OCI-LY3 (cell line): ENCODE data around the gene FXYD4.

Experiments used
- H2AFZ ChIP-seq: fragments of 200-600, 300-600 bp; shearing (Covaris generic); 2 replicates; pipeline ENCODE4 v1.6.0; 2014; ENCODE audit warnings: antibody characterized with exemption, low read depth, low read length
- H3K27ac ChIP-seq: fragments of 200-600, 300-600 bp; sonication (generic); 2 replicates; pipeline ENCODE4 v1.5.1; 2014; ENCODE audit warnings: mild to moderate bottlenecking, low read length, moderate library complexity, mixed read lengths
- H3K27me3 ChIP-seq: fragments of 200-600, 300-600 bp; sonication (generic); 2 replicates; pipeline ENCODE4 v1.6.1; 2014; ENCODE audit warnings: low read depth, low read length, mixed read lengths
- H3K36me3 ChIP-seq: fragments of 200-600, 300-600 bp; sonication (generic); replicated peaks from 2 replicates; pipeline ENCODE3; 2014; ENCODE audit warnings: low read depth, low read length, mixed read lengths
- H3K4me1 ChIP-seq: fragments of 300-600, 200-600 bp; sonication (generic); 2 replicates; pipeline ENCODE4 v1.6.1; 2014; ENCODE audit warnings: low read length, mixed read lengths
- H3K4me2 ChIP-seq: fragments of 200-600, 300-600 bp; sonication (generic); 2 replicates; pipeline ENCODE4 v1.6.1; 2014; ENCODE audit warnings: low read length, mixed read lengths
- H3K4me3 ChIP-seq: fragments of 300-600, 200-600 bp; sonication (generic); 2 replicates; pipeline ENCODE4 v1.5.1; 2014; ENCODE audit warnings: antibody characterized with exemption, mild to moderate bottlenecking, low read length, moderate library complexity
- H3K79me2 ChIP-seq: fragments of 300-600, 200-600 bp; shearing (Covaris generic); 2 replicates; pipeline ENCODE4 v1.6.1; 2014; ENCODE audit warnings: mild to moderate bottlenecking, low read length, mixed read lengths
- H3K9ac ChIP-seq: fragments of 300-600, 200-600 bp; shearing (Covaris generic); 2 replicates; pipeline ENCODE4 v1.6.0; 2014; ENCODE audit warnings: mild to moderate bottlenecking, low read length, moderate library complexity
- H3K9me3 ChIP-seq: fragments of 200-600, 300-600 bp; shearing (Covaris generic); 2 replicates; pipeline ENCODE4 v1.6.1; 2014; ENCODE audit warnings: low read length, mixed read lengths; ENCODE audit not compliant: insufficient read depth
- H4K20me1 ChIP-seq: fragments of 200-600, 300-600 bp; sonication (generic); 2 replicates; pipeline ENCODE4 v1.6.1; 2016; ENCODE audit warnings: low read length, mixed read lengths; ENCODE audit not compliant: insufficient read depth
- EZH2phosphoT487 ChIP-seq: fragments of 200-600 bp; shearing (Covaris generic); IDR thresholded peaks from 2 replicates; pipeline ENCODE4 v1.6.1; 2018; ENCODE audit warnings: antibody characterized with exemption, mixed run types, low read depth
- TF ChIP-seq, protein P1 (sequence below): fragments of 200-600, 300-600 bp; sonication (generic); IDR thresholded peaks from 2 replicates; pipeline ENCODE4 v1.5.1; 2014; ENCODE audit warnings: antibody characterized with exemption, low read length, low read depth

Gene FXYD4

DNA sequence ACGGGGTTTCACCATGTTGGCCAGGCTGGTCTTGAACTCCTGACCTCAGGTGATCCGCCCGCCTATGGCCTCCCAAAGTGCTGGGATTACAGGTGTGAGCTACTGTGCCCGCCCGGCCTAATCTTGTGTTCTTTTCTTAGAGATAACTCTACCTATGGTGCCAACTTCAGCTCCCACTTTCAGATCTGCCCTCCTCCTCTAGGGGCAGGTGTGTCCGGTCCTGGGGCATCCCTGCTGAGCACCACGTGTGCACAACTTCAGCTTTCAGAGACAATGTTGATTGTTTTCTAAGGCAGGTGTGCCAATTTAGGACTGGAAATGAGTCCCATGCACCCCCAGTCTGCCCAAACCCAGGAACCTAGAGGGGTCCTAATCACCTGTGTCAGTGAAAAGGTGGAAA, 18.5 kb upstream of the FXYD4 start:
- H2AFZ ChIP-seq: no peak overlapping the region

DNA sequence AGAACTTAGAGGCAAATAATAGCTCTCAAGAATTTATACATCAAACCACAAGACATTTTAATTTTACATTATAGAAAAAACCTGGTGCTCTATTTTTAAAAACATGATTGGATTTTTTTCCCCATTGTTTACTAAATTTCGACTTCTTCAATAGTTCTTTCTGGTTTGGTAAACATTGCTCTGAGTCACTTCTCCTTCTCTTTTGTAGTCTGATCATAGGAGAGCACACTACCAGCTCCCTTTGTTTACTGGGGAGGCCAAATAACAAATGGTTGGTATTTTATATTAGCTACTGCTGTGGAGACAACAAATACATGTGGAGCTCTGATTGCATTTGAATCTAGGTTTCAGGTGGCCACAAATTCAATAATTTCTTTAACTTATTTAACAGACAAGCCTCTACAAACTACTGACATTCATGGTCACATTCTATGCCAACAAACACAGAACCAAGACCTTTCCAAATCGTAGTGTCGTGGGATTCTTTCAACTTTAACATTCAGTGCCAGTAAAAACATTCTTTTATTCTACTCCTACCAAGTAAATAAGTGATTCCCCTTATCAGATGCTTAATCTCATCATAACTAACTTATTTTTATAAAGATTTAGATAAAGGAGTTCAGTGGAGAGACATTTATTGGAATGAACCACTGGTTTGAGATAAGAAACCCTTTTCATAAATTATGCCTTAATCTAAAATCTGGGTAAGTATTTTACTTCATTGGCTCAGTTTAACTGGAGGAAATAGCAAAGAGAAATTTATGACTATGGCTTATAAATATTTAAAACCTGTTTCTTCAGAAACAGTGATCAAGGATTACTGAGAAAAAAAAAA, 17.7 kb upstream of the FXYD4 start:
- H3K9me3 ChIP-seq: no peaks in the 10 kb centered on the region
- no peaks in the 10 kb centered on the region for H3K4me1 ChIP-seq
- H3K27ac ChIP-seq: no peak overlapping the region
- H3K79me2 ChIP-seq: no peaks in the 10 kb centered on the region
- H4K20me1 ChIP-seq: no peaks in the 10 kb centered on the region
- no peak overlapping the region for H3K4me3 ChIP-seq
- H3K9ac ChIP-seq: no peak overlapping the region
- no peak overlapping the region for H2AFZ ChIP-seq
- TF ChIP-seq, protein P1, sequence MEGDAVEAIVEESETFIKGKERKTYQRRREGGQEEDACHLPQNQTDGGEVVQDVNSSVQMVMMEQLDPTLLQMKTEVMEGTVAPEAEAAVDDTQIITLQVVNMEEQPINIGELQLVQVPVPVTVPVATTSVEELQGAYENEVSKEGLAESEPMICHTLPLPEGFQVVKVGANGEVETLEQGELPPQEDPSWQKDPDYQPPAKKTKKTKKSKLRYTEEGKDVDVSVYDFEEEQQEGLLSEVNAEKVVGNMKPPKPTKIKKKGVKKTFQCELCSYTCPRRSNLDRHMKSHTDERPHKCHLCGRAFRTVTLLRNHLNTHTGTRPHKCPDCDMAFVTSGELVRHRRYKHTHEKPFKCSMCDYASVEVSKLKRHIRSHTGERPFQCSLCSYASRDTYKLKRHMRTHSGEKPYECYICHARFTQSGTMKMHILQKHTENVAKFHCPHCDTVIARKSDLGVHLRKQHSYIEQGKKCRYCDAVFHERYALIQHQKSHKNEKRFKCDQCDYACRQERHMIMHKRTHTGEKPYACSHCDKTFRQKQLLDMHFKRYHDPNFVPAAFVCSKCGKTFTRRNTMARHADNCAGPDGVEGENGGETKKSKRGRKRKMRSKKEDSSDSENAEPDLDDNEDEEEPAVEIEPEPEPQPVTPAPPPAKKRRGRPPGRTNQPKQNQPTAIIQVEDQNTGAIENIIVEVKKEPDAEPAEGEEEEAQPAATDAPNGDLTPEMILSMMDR: no peak
- TF ChIP-seq EZH2phosphoT487: no peak
- H3K27me3 ChIP-seq: no peaks in the 10 kb centered on the region
- no peaks in the 10 kb centered on the region for H3K36me3 ChIP-seq
- no peak overlapping the region for H3K4me2 ChIP-seq

More for the DNA sequence above, 18.5 kb upstream of the FXYD4 start:
- Histone ChIP-seq H3K36me3 (no peaks in the 10 kb centered on the region), H4K20me1 (no peaks in the 10 kb centered on the region), H3K27ac (no peak overlapping the region), H3K4me2 (no peak overlapping the region), H3K9me3 (no peaks in the 10 kb centered on the region), H3K4me3 (no peak overlapping the region), H3K9ac (no peak overlapping the region), H3K27me3 (no peaks in the 10 kb centered on the region), H3K4me1 (0 out of 2 replicates have a peak, but pooled peaks cover 2% of the 10 kb centered on the region), H3K79me2 (no peaks in the 10 kb centered on the region)
- TF ChIP-seq EZH2phosphoT487: no peak
- TF ChIP-seq, protein P1: no peak

GRCh38 chr10:43354330-43354635, 17.2 kb upstream of the FXYD4 start:
- Histone ChIP-seq H3K9me3 (no peaks in the 10 kb centered on the region), H3K27ac (no peak overlapping the region), H3K4me2 (no peak overlapping the region), H3K36me3 (no peaks in the 10 kb centered on the region), H3K4me3 (no peak overlapping the region), H4K20me1 (no peaks in the 10 kb centered on the region), H3K27me3 (no peaks in the 10 kb centered on the region), H3K79me2 (no peaks in the 10 kb centered on the region), H3K9ac (no peak overlapping the region), H3K4me1 (no peaks in the 10 kb centered on the region), H2AFZ (no peak overlapping the region)
- TF ChIP-seq, protein P1: no peak
- TF ChIP-seq EZH2phosphoT487: no peak

DNA sequence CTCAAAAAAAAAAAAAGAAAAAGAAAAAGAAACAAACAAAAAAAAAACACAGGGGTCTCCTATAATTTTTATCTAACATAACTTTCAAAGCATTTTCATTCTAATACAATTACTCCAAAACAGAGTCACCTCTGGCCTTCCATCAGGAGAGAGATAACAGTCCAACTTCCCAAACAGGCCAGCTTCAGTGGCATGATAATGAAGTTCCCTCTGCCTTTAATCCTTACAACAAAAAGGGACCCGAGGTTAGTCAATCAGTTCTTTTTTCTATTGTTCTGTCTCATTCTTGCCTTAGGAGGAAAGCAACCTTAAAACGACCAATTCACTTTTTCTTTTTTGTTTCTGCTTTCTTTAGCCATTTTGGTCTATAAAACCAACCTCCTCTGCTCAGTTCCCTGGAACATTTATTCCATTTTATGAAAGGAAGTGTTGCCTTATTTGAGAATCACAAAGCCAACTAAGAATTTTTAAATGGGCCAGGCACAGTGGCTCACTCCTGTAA, 16.5 kb upstream of the FXYD4 start:
- H3K4me1 ChIP-seq: no peaks in the 10 kb centered on the region
- no peaks in the 10 kb centered on the region for H3K79me2 ChIP-seq
- H2AFZ ChIP-seq: no peak overlapping the region
- H3K4me2 ChIP-seq: no peak overlapping the region
- H3K9ac ChIP-seq: no peak overlapping the region
- H4K20me1 ChIP-seq: no peaks in the 10 kb centered on the region
- TF ChIP-seq EZH2phosphoT487: no peak
- TF ChIP-seq, protein P1: no peak
- H3K27ac ChIP-seq: no peak overlapping the region
- no peaks in the 10 kb centered on the region for H3K9me3 ChIP-seq
- no peaks in the 10 kb centered on the region for H3K27me3 ChIP-seq
- H3K4me3 ChIP-seq: no peak overlapping the region
- no peaks in the 10 kb centered on the region for H3K36me3 ChIP-seq
